IPS DF 4.7 (cell line): ENCODE data around the gene UGT1A6.
"Not testable (repeated sequence)": the region's sequence is repeated elsewhere in the genome, so short reads cannot be mapped to it uniquely, and the experiment has no call there.

Experiments used
- DNase-seq: peaks from one replicate; pipeline ENCODE4 v3.0.0-alpha.2; 2013; ENCODE audit warnings: low spot score; ENCODE audit errors: extremely low read depth

Gene UGT1A6

DNA sequence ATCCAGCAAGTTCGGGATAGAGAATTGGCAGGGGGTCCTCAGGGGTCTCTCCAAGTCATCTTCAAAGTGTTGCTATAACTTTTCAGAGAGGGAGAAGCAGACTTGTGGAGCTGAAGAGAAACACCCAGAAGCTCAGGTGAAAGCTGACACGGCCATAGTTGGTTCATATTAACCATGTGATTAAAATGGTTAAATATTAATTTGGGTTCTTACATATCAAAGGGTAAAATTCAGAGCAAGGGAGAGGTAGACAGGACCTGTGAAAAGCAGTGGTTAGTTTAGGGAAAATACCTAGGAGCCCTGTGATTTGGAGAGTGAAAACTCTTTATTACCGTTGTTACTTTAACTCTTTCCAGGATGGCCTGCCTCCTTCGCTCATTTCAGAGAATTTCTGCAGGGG, at the start of gene UGT1A6:
Gene UGT1A6, plus strand, starts transcription at position 243 of the 400 bp plus-strand sequence. Its CDS starts 115 bp downstream, at position 358.
- no peak for DNase-seq

DNA sequence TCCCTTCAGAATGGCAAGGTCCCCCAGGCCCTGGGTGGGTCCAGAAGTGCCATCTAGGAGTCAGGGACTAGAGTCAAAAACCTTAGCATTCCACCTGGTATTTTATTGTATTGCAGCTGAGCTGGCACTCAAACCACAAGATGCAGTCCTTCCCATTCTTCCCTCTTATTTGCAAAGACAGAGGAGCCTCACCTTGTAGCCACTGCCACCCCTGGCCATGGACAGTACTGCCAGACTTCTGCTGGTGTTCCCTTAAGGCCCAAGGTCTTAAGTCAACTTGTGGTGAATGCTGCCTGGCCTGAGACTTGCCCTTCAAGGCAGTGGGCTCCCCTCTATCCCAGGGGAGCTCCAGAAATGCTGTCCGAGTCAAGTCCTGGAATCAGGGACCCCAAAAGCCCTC, 49.6 kb upstream of the UGT1A6 start:
- no peak for DNase-seq

DNA sequence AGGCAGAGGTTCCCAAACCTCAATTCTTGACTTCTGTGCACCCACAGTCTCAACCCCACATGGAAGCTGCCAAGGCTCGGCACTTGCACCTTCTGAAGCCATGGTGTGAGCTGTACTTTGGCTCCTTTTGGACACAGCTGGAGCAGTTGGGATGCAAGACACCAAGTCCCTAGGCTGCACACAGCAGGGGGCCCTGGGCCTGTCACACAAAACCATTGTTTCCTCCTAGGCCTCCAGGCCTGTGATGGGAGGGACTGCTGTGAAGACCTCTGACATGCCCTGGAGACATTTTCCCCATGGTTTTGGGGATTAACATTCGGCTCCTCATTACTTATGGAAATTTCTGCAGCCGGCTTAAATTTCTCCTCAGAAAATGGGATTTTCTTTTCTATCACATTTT, 46.7 kb upstream of the UGT1A6 start:
- DNase-seq: not testable (repeated sequence)

DNA sequence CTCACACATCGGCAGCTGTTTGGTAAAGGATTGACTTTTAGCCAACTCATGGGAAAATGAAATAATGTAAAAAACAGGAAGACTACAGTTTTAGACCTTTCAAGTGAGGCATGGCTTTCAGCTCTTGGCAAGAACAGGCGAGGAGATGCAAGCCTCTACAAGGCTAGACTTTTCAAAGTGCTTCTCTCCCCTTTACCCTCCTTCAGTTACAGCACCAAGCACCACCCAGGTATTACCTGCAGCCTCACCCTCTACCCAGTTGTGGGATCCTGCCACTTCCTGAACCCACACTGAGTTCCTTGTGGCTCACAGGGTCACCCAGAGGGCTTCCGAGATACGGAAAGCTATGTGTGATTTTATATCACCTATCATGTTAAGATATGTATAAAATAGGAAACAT, 41.7 kb upstream of the UGT1A6 start:
- DNase-seq: no peak

DNA sequence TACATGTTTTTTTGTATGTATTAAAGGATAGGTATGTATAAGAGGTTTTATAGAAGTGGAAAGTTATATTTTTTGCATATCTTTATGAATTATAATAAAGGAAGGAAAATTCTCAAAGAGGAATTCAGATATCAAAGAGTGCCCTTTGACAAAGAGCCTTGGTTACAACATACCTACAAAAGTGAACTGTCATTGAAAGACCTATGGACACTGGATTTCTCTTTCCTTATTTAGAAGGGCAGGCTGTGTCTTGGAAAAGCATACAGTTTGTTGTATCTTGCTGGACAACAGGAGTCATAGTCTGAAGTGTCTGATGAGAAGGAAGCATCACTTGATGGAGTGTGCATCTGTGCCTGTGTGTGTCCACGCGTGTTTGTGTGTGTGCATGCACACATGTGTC, 41.3 kb upstream of the UGT1A6 start:
- DNase-seq: no peak

DNA sequence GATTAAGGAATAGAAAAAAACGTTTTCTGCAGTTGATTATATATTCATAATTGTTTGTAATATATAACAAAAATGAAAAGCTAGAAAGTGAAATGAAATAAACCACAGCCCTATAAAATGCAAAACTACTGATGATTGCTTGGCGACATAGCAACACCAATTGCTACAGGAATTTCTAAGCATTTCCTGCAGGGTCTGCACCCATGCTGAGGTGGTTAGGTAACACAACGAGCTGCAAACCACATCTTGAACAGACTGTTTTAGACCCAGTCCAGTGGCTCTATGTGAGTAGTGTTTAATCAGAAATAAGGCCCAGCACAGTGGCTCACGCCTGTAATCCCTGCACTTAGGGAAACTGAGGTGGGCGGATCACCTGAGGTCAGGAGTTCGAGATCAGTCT, 38.2 kb upstream of the UGT1A6 start:
- DNase-seq: no peak

DNA sequence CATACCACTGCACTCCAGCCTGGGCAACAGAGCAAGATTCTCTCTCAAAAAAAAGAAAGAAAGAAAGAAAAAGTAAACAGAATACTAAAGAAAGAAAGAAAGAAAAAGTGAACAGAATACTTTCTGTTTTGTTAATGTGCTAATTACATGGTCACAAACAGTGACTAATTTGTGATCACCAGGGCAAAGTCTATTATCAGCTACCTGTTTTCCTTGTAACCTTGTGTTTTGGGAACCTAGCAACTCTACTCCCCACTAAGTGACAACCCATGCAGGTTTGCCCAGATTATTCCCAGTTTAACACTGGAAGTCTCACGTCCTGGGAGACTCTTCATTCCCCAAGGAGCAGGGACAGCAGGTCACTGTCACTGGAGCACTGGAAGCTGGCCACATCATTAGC, 37.6 kb upstream of the UGT1A6 start:
- no peak for DNase-seq

DNA sequence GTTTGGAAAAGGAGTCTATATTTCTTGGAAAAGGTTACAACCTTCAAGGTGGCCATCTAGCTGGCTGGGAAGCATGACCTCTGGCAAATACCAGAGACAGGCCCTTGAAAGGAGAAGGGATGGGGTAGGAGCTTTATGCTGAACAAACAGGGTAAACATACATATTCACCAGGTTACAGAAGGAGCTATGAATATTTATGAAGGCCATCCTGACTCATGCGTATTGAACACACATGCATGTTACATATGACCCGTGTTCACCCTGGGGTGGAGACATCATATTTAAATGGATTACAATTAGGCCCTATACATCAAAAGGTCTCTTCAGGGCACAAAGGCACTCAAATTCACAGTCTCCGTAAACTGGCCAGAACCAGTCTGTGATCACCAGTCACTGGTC, 36.7 kb upstream of the UGT1A6 start:
- DNase-seq: not testable (repeated sequence)

DNA sequence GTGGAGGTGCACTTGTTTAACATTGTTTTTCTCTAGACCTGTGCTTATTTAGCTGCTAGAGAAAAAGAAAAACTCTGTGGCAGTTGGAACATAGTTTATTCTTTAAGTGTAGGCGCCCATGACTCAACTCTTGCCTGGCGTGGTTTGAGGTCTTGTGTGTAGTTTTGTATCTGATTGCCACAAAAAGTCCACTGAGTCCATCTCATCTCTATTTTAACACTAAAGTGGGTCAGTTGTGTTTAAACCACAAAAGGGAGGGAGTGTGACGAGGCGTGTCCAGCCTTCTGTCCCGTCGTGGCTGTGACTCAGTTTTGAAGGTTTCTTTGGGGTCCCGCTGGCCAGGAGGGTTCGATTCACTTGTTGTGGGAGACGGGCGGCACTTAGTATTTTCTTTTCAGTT, 36.2 kb upstream of the UGT1A6 start:
- no peak for DNase-seq

DNA sequence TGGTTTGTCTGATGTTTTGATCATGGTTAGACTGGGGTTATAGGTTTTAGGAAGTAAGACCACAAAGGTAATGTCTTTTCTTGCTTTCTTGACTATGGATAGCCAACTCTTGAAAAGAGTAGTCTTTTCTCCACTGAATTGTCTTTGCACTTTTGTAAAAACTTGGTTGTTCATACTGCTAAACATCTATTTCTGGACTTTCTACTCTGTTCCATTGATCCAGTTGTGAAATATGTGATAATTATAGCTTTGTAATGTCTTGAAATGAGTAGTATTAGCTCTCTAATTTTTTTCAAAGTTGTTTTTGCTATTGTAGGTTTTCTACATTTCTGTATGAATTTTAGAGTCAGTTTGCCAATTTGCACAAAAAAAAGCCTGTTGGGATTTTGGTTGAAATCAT, 34.1 kb upstream of the UGT1A6 start:
- no peak for DNase-seq

DNA sequence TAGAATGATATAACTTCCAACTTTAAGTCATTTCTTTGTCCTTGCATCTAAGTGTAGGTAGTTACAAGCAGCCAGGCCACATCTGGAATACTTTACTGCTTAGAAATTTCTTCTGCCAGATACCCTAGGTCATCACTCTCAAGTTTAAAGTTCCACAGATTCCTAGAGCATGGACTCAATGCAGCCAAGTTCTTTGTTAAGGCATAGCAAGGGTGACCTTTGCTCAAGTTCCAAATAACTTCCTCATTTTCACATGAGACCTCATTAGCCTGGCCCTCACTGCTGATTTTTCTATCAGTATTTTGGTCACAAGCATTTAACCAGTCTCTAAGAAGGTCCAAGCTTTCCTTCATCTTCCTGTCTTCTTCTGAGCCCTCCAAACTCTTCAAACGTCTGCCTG, 28.8 kb upstream of the UGT1A6 start:
- DNase-seq: no peak

DNA sequence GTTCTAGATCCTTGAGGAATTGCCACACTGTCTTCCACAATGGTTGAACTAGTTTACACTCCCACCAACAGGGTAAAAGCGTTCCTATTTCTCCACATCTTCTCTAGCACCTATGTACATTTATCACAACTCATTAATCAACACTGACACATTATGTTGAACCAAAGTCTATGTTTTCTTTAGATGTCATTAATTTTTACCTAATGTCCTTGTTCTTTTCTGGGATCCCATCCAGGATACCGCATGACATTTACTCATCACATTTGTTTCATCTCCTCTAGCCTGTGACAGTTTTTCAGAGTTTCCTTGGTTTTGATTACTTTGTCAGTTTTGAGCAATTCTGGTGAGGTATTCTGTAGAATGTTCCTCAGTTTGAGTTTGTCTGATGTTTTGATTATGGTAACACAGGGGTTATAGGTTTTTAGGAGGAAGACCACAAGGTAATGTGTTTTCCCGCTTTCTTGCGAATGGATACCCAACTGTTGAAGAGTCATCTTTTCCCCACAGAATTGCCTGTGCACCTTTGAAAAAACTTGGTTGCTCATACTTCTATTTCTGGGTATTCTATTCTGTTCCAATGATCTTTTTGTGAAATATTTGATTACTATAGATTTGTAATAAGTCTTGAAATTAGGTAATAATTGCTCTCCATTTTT, 24.0 kb upstream of the UGT1A6 start:
- no peak for DNase-seq

DNA sequence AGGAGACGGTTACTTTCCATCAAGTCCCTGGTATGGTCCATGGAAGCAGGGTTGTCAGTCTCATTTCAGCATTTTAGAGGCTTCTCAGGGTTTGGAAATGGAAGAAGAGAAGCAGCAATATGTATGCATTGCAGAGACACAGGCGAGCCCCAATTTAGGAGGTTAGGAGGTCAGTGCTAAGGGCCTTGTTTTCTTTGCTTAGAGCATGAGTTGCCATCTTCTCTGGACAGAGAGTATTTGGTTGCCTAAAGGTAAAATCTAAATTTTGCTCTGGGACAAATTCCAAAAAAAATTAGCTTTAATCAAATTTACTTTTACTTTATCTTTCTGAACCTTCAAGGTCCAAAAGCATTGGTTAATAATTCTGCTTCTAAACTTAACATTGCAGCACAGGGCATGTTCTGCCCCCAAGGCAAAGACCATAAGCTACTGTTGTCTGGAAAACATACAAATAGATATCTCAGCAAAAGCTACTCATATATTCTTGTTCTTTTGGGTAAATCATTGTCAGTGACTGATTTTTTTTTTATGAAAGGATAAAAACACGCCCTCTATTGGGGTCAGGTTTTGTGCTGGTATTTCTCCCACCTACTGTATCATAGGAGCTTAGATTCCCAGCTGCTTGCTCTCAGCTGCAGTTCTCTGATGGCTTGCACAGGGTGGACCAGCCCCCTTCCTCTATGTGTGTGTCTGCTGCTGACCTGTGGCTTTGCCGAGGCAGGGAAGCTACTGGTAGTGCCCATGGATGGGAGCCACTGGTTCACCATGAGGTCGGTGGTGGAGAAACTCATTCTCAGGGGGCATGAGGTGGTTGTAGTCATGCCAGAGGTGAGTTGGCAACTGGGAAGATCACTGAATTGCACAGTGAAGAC, 21.2 kb upstream of the UGT1A6 start, which contains the start of gene UGT1A9:
Gene UGT1A9, plus strand, starts transcription at position 609 of the 872 bp plus-strand sequence. Its CDS starts 37 bp downstream, at position 646.
- DNase-seq: no peak

DNA sequence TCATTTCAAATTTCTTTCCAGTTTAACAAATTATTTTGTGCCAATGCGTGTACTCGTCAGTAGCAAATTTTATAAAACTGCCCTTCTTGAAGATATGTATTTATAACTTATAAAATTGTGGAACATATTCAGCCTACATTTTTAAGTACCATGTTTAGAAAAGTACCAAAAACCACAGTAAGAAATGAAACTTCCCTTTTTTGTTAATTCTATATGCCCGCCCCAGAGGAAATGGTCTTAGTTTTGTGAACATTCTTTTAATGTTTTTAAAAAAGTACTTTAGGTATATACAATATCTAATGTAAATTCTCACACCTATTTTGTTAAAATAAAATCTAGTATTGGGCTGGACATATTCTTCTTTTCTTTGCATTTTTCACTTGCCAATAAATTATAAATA, 19.8 kb upstream of the UGT1A6 start:
- DNase-seq: no peak

DNA sequence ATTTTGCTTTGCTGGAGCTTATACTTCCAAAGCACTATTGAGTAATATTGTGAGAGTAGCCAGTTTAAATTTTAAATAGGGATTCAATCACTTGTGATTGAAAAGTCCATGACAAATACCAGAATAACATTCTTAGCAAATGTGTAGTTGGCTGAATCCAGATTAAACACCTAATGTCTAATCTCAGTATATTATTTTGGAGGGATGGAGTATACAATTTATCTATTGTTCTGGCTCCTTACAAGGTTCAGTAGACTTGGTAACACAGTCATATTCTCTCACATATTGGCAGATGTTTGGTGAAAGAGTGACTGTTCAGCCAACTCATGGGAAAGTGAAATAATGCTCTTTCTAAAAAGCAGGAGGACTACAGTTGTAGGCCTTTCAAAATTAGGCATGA, 18.8 kb upstream of the UGT1A6 start:
- no peak for DNase-seq

DNA sequence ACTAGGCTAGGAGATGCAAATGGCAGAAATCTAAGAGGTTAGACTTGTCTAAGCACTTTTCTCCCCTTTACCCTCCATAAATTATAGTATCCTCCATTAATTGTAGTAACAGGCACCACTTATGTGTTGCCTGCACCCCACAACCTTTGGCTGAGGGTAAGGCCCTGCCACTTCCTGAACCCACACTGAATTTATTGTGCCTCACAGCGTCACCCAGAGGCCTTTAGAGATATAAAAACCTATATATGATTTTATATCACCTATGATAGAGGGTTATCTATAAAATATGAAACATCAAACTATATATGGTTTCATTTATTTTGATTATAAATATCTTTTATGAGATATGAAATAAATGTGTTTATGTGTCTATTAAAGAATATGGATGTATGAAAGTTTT, 18.4 kb upstream of the UGT1A6 start:
- no peak for DNase-seq

DNA sequence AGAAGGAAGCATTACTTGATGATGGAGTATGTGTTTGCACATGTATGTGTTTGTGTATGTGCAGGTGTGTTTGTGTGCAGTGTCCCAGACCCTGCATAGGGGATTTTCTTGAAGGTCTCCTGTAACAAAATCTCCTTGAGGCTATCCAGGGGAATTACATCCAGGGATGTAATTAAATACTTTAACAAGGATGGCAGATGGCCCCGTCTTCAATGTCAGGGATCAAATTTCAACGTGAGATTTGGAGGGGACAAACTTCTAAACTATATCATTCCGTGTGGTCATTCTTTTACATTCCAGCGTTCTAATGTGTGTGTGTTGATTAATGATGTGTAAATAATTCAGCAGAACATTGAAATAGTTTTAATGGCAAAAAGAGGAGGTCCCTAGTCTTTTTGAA, 17.7 kb upstream of the UGT1A6 start:
- DNase-seq: no peak

DNA sequence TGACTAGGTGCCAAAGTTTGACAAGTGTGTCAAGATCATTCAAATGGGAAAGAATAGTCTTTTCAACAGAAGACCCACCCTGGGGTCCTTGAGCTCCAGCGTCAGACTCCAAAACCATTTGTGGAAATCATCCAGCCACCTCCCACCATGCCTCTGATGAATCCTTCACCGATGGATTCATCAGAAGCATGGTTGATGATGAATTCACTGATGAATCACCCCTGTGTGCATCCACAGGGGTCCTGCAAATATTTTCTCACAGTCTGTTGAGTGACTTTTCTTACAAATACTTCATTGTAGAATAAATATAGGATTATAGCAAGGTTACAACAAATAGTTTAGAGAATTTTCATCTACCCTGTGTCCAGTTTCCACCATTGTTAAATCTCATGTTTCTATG, 16.6 kb upstream of the UGT1A6 start:
- DNase-seq: no peak

DNA sequence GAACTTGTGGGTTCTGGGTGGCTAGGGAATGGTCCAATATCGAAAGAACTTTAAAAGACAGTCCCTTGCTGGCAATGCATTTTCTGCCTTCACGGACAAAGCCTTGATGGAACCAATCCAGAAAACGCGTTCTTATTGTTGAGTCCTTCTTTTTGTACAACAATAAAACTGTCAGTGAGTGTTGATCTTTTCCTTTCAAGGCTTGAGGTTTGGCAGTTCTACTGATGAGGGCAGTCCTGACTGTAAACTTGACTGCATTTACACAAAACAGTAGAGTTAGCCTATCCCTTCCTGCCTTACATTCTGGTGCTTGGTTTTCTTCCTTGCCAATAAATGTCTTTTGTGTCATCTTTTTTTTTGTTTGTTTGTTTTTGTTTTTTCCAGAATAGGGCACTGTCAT, 13.5 kb upstream of the UGT1A6 start:
- no peak for DNase-seq

DNA sequence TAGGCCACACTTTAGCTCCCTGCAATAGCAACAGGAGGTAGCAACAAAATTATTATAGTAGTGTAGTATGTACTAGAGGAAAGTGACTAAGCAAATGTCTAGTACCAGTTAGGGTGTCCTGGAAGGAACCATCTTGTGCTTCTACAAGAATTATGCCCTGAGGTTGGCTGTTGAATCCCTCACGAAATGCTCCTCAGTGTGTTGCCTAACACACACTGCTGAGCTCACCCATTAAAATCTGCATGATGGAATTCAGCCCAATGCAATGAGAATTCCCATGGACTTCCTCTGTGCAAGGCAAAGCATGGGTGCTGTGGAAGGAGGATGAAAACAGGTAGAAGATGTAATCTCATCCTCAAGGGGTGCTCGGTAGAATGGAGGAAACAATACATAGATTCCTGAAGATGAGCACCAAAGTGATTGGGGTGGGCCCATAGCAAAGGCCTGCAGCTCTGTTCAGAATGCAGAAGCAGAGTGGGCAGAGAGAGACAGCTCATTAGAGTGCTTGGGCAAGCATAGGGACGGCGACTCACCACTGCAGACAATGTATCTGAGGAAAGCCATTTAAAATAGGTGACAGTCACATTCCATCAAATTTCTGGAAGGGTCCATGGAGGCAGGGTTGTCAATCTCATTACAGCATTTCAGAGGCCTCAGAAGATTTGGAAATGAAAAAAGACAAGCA, 12.2 kb upstream of the UGT1A6 start:
- DNase-seq: no peak

DNA sequence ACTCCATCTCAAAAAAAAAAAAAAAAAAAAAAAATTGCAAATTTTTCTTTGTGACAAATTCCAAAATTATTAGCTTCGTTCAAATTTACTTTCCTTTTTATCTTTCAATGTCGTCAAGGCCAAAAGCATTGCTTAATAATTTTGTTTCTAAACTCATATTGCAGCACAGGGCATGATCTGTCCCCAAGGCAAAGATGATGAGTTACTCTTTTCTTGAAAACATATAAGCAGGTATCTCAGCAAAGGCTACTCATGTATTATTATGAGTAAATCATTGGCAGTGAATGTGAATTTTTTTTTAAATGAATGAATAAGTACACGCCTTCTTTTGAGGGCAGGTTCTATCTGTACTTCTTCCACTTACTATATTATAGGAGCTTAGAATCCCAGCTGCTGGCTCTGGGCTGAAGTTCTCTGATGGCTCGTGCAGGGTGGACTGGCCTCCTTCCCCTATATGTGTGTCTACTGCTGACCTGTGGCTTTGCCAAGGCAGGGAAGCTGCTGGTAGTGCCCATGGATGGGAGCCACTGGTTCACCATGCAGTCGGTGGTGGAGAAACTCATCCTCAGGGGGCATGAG, 11.1 kb upstream of the UGT1A6 start, which contains the start of gene UGT1A7:
Gene UGT1A7, plus strand, starts transcription at position 381 of the 579 bp plus-strand sequence. Its CDS starts 37 bp downstream, at position 418.
- no peak for DNase-seq

DNA sequence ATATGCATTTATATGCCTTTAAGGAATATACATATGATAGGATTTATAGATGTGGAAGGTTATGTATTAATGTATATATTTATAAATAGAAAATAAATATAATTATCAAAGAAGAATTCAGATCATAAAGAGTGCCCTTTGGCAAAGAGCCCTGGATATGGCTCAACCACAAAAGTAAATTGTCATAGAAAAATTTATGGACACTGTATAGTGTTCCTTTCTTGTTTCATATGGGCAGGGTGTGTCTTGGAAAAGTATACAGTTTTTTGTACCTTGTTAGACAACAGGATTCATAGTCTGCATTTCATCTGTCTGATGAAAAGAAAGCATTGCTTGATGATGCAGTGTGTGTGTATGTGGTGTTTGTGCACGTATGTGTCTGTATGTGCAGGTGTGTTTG, 8.1 kb upstream of the UGT1A6 start:
- no peak for DNase-seq
